Heart right ventricle (tissue), 16 donors: Measurements from ENCODE around the gene KDM1B. TPM values are rescaled to one million over a fixed set of nuclear protein-coding genes. Genes with fewer than 3 reads are reported as not detected.

Experiments
- ATAC-seq, 8 donors: fragments of 200-7000 bp; cut with Tn5 transposase; one replicate each; pipeline ENCODE4 v1.9.1; 2020; ENCODE audit warnings: mild to moderate bottlenecking in 8 of 8, moderate library complexity in 8 of 8, moderate number of reproducible peaks in 1 of 8
- DNase-seq, 2 donors: peaks; one replicate each; pipeline ENCODE4 v3.0.0-alpha.2; 2020
- H3K27ac ChIP-seq, 10 donors: fragments of 200-600 bp; sonication (generic) in 2 of 10; one replicate each; pipeline versions ENCODE4 v1.5.0 to v1.8.0; 2020 to 2022; ENCODE audit warnings: mild to moderate bottlenecking in 3 of 10
- H3K27me3 ChIP-seq, 7 donors: fragments of 200-600 bp; one replicate each; pipeline ENCODE4 v1.8.0; 2021 to 2022; ENCODE audit warnings: mild to moderate bottlenecking in 2 of 7
- H3K36me3 ChIP-seq, 9 donors: fragments of 200-600 bp; sonication (generic) in 1 of 9; one replicate each; pipeline versions ENCODE4 v1.5.0 to v1.8.0; 2020 to 2022; ENCODE audit warnings: mild to moderate bottlenecking in 2 of 9
- H3K4me1 ChIP-seq, 9 donors: fragments of 200-600 bp; sonication (generic) in 1 of 9; one replicate each; pipeline versions ENCODE4 v1.5.0 to v1.8.0; 2020 to 2022; ENCODE audit warnings: mild to moderate bottlenecking in 4 of 9
- H3K4me3 ChIP-seq, 10 donors: fragments of 200-600 bp; sonication (generic) in 2 of 10; one replicate each; pipeline versions ENCODE4 v1.5.0 to v1.8.0; 2020 to 2022; ENCODE audit warnings: mild to moderate bottlenecking in 7 of 10, moderate library complexity in 2 of 10
- H3K9me3 ChIP-seq, 11 donors: fragments of 200-600 bp in 10 of 11; sonication (generic) in 2 of 11; one replicate each; pipeline versions ENCODE4 v1.5.0 to v1.8.0; 2013 to 2022; ENCODE audit warnings: mild to moderate bottlenecking in 2 of 11, control low read depth in 1 of 11, moderate library complexity in 1 of 11
- CTCF ChIP-seq, 9 donors: fragments of 200-600 bp; sonication (generic) in 2 of 9; IDR thresholded peaks; one replicate each; pipeline versions ENCODE4 v1.5.0 to v1.8.0; 2021 to 2022; ENCODE audit warnings: antibody characterized with exemption in 9 of 9, mild to moderate bottlenecking in 5 of 9, moderate library complexity in 1 of 9
- WGBS, 2 donors: extraction: QIAGEN DNeasy Blood & Tissue Kit; methylation state at CpG; one replicate each; pipeline ENCODE4 v1.1.7; 2013; ENCODE audit warnings: inconsistent platforms in 1 of 2; 5-methylcytosine and 5-hydroxymethylcytosine counted together
- intact Hi-C, 10 donors: fragments of 100-400 bp; cut with DNase I; formaldehyde crosslinking; loops; one replicate each; pipeline versions ENCODE4 v1.11.1 to v1.14.2; 2022
- long read RNA-seq, 3 donors: library from polyadenylated mRNA; unstranded; transcript quantifications; one replicate each; pipeline ENCODE4 v2.0.0, GENCODE V29; 2020 to 2021
- polyA plus RNA-seq, 2 donors: library from polyadenylated mRNA; stranded (reverse); fragments of 200-250 nt; gene quantifications; one replicate each; pipeline ENCODE4 v1.2.3, GENCODE V29; 2013
- total RNA-seq, 10 donors: library from RNA; stranded (reverse); fragmentation: NEBNext Ultra II Directional in 3 of 10; extraction: Animal tissue kit (Norgen Biotek cat#: 25700) in 3 of 10; gene quantifications; one replicate each; pipeline versions ENCODE4 v1.2.1 to v1.2.4, GENCODE V29; 2021 to 2023
- donor health status: Arrhythmogenic right ventricular cardiomyopathy.
- donor health status: ischemic (EF 13 %, LVEDD 7.1; RV severe dilation, severe dysfunction).
- donor health status: healthy with polysubstance abuse.
- donor health status: DM: no; HTN: yes; CAD: no.
- donor health status: DM: no; HTN: no; CAD: no.
- donor health status: ischemic (EF 25% LVEDD 6.9; RV normal size, moderate dysfunction).
- donor health status: ischemic (EF 25% LVEDD 5.7; RV mildly dilated, moderate dysfunction).
- donor health status: healthy.
- donor health status: DM: yes; HTN: yes; CAD: no.
- donor health status: Ischemic cardiomyopathy.
- donor health status: ischemic (EF 35%, LVEDD 5.7; RV mildly dilated, moderate dysfunction).
- donor health status: nonischemic (EF 11% LVEDD 7.7; RV severe dilation, severe dysfunction).
- donor health status: DM: yes; HTN: yes; CAD: no.
- donor health status: PGD.
- donor health status: ischemic (EF 29% LVEDD 5.4; RV normal size, mild dysfunction).
- donor health status: nonischemic (EF 23%, LVEDD 6.1; RV moderate dilation, normal function).

KDM1B gene
- total RNA-seq (10 to 100 TPM in 9 of 10 donors, 1 to 10 TPM in 1; 9.8 to 22.5 (median 16.0) TPM), polyA plus RNA-seq (1 to 10 TPM; 2.3 to 5.7 TPM)
- long read RNA-seq, donor 1, partial matches to known transcripts = 0 of 3 reads
- long read RNA-seq, donor 1, other reads (novel, unspliced or antisense) = 3 of 3 reads
- long read RNA-seq, donor 2 = 0 reads
- long read RNA-seq, donor 3, partial matches to known transcripts = 0 of 3 reads
- long read RNA-seq, donor 3, other reads (novel, unspliced or antisense) = 3 of 3 reads

- no peaks in the 10 kb centered on the region for H3K27me3 ChIP-seq
- intact Hi-C loops = loop anchor here in 4 of 10 donors (5.0 to 10.0 kb wide), 3 partner anchors 107 to 451 kb away; partner anchors contain the start of genes DEK (in 4 of the 4) and NUP153 (in 1 of the 4)
- H3K36me3 ChIP-seq = peaks cover 0 to 10% (median 0%) of the 10 kb centered on the region in 9 donors
- H3K27ac ChIP-seq = peak within 1 kb of the TSS in 9 of 10 donors; percentile 81 to 94 (median 91)
- no peak for TF ChIP-seq CTCF (IDR thresholded peaks at IDR 0.05)
- peaks cover 0 to 36% (median 27%) of the 10 kb centered on the region in 9 donors for H3K4me1 ChIP-seq
- ATAC-seq (peak; percentile 98 to 99 (median 99)), DNase-seq (peak; percentile 99)
- WGBS, 2 donors = 0% methylated on average over 72 to 86 of the region's 87 CpGs
- H3K9me3 ChIP-seq = no peaks in the 10 kb centered on the region
- peak within 1 kb of the TSS; percentile 84 to 100 (median 96) for H3K4me3 ChIP-seq
Measured at GRCh38 chr6:18155150-18155863, at the start of gene KDM1B. Gene KDM1B, plus strand, starts transcription at chr6:18155422. Its CDS starts 4,474 bp downstream, at chr6:18159896.

GRCh38 chr6:18107061-18107460, 48.2 kb upstream of the KDM1B start:
- Histone ChIP-seq H3K27me3 (no peaks in the 10 kb centered on the region), H3K4me3 (no peak overlapping the region), H3K27ac (no peak overlapping the region), H3K36me3 (no peaks in the 10 kb centered on the region), H3K9me3 (peaks cover 0 to 21% (median 9%) of the 10 kb centered on the region in 11 donors), H3K4me1 (peaks cover 0 to 10% (median 0%) of the 10 kb centered on the region in 9 donors)
- no peak for DNase-seq
- no peak for TF ChIP-seq CTCF (IDR thresholded peaks at IDR 0.05)
- no peak for ATAC-seq
- 97% methylated on average over 1 of the region's 1 CpG for WGBS, 2 donors
- intact Hi-C loops = no loop called here

- no peaks in the 10 kb centered on the region for H3K4me1 ChIP-seq
- ATAC-seq = peak in 1 of 8 donors; percentile 42
- H3K36me3 ChIP-seq = no peaks in the 10 kb centered on the region
- H3K27me3 ChIP-seq = no peaks in the 10 kb centered on the region
- no peak overlapping the region for H3K27ac ChIP-seq
- peaks cover 0 to 21% (median 9%) of the 10 kb centered on the region in 11 donors for H3K9me3 ChIP-seq
- intact Hi-C loops = loop anchor here in 3 of 10 donors (5.0 to 10.0 kb wide), 2 partner anchors 115 to 118 kb away; no protein-coding TSS in a partner anchor
- no peak overlapping the region for H3K4me3 ChIP-seq
- TF ChIP-seq CTCF (IDR thresholded peaks at IDR 0.05) = no peak
- DNase-seq = no peak
Measured at GRCh38 chr6:18110162-18110561, 45.1 kb upstream of the KDM1B start.

- Histone ChIP-seq H3K36me3 (no peaks in the 10 kb centered on the region), H3K27ac (no peak overlapping the region), H3K27me3 (no peaks in the 10 kb centered on the region), H3K9me3 (peaks cover 0 to 4% (median 0%) of the 10 kb centered on the region in 11 donors), H3K4me3 (no peak overlapping the region), H3K4me1 (no peaks in the 10 kb centered on the region)
- intact Hi-C loops = loop anchor here in 2 of 10 donors (10.0 kb wide), 1 partner anchor 121 kb away; no protein-coding TSS in a partner anchor
- 90 to 92% methylated on average over 2 of the region's 2 CpGs for WGBS, 2 donors
- TF ChIP-seq CTCF (IDR thresholded peaks at IDR 0.05) = no peak
- no peak for ATAC-seq
- DNase-seq = no peak
Measured at GRCh38 chr6:18115356-18115755, 39.9 kb upstream of the KDM1B start.
